Gastroesophageal sphincter (tissue), 4 donors: ENCODE data around the gene AXDND1. TPM values are rescaled to one million over a fixed set of nuclear protein-coding genes. Genes with fewer than 3 reads are reported as not detected.
A peak's percentile ranks its signal among the peaks of the same experiment; 100 is the strongest.

Source experiments
- ATAC-seq: fragments of 150-250 bp; one replicate; pipeline ENCODE4 v1.9.1; 2016; ENCODE audit warnings: mild to moderate bottlenecking, moderate library complexity
- H3K27ac ChIP-seq, 4 donors: fragments of 200-600 bp; sonication (generic) in 3 of 4; 1 replicate in 3 of 4; 2 replicates in 1 of 4; pipeline ENCODE4 v1.5.1; 2016 to 2019
- H3K27me3 ChIP-seq: fragments of 200-600 bp; sonication (generic); one replicate; pipeline ENCODE4 v1.5.1; 2019
- H3K36me3 ChIP-seq, 2 donors: fragments of 200-600 bp; sonication (generic); one replicate each; pipeline ENCODE4 v1.5.1; 2019; ENCODE audit warnings: control low read depth in 1 of 2
- H3K4me1 ChIP-seq, 3 donors: fragments of 200-600 bp; sonication (generic); 1 replicate in 2 of 3; 2 replicates in 1 of 3; pipeline ENCODE4 v1.5.1; 2016 to 2019; ENCODE audit warnings: control low read depth in 2 of 3
- H3K4me3 ChIP-seq, 2 donors: fragments of 200-600 bp; sonication (generic); one replicate each; pipeline ENCODE4 v1.5.1; 2019; ENCODE audit warnings: mild to moderate bottlenecking in 1 of 2, moderate library complexity in 1 of 2
- H3K9me3 ChIP-seq, 3 donors: fragments of 200-600 bp; sonication (generic); one replicate each; pipeline ENCODE4 v1.5.1; 2017 to 2019; ENCODE audit warnings: control low read depth in 2 of 3
- CTCF ChIP-seq, 4 experiments: fragments of 200-600 bp in 2 of 4; fragments of 450-650 bp in 2 of 4; sonication (generic) in 1 of 4; IDR thresholded peaks; one replicate each; pipeline ENCODE4 v1.5.1; 2017 to 2019; ENCODE audit warnings: antibody characterized with exemption in 4 of 4, mild to moderate bottlenecking in 2 of 4, moderate library complexity in 2 of 4
- EP300 ChIP-seq: sonication (generic); formaldehyde crosslinking; IDR thresholded peaks from one replicate; pipeline ENCODE4 v1.6.1; 2017; ENCODE audit warnings: antibody characterized with exemption, mild to moderate bottlenecking
- POLR2A ChIP-seq, 2 donors: fragments of 450-650 bp; IDR thresholded peaks; one replicate each; pipeline ENCODE4 v1.6.1; 2017; ENCODE audit warnings: antibody characterized with exemption in 2 of 2, mild to moderate bottlenecking in 2 of 2, moderate library complexity in 1 of 2
- POLR2AphosphoS5 ChIP-seq: sonication (generic); formaldehyde crosslinking; IDR thresholded peaks from one replicate; pipeline ENCODE4 v1.6.1; 2017; ENCODE audit warnings: antibody characterized with exemption
- WGBS, 2 donors: methylation state at CpG; one replicate each; pipeline ENCODE4 v1.1.5; 2018; ENCODE audit warnings: low coverage in 1 of 2; 5-methylcytosine and 5-hydroxymethylcytosine counted together
- total RNA-seq, 4 donors: library from RNA; depleted of rRNA; stranded (reverse); fragments of >200 nt; gene quantifications; one replicate each; pipeline ENCODE4 v1.1.0, GENCODE V29; 2016

AXDND1 gene
- total RNA-seq, 4 donors from 2014 or later = 0.13 to 1.2 TPM; not detected in 2

GRCh38 chr1:179575497-179576314, 209.9 kb downstream of the AXDND1 start, which contains the start of gene NPHS2:
TSS of gene NPHS2 (minus strand) at chr1:179575948. CDS start at chr1:179575864, 84 bp downstream.
- H3K36me3 ChIP-seq = no peaks in the 10 kb centered on the region
- TF ChIP-seq POLR2AphosphoS5 (no peak), POLR2A (IDR thresholded peaks at IDR 0.05) (no peak), CTCF (IDR thresholded peaks at IDR 0.05) (no peak), EP300 (no peak)
- H3K27ac ChIP-seq = no peak within 1 kb of the TSS
- H3K9me3 ChIP-seq = no peaks in the 10 kb centered on the region
- 11 to 15% methylated on average over 4 to 5 of the region's 77 CpGs for WGBS, 2 donors
- ATAC-seq = no peak
- H3K4me1 ChIP-seq = peaks cover 0 to 10% (median 5%) of the 10 kb centered on the region in 3 donors
- peaks cover 80% of the 10 kb centered on the region for H3K27me3 ChIP-seq
- H3K4me3 ChIP-seq = peak within 1 kb of the TSS in 1 of 2 donors; percentile 25

- peaks cover 81% of the 10 kb centered on the region for H3K27me3 ChIP-seq
- 18 to 20% methylated on average over 5 of the region's 5 CpGs for WGBS, 2 donors
- H3K4me3 ChIP-seq = no peak overlapping the region
- H3K9me3 ChIP-seq = no peaks in the 10 kb centered on the region
- H3K4me1 ChIP-seq = peaks cover 0 to 10% (median 5%) of the 10 kb centered on the region in 3 donors
- no peak for ATAC-seq
- TF ChIP-seq CTCF (IDR thresholded peaks at IDR 0.05) = no peak
- TF ChIP-seq POLR2A (IDR thresholded peaks at IDR 0.05) = no peak
- no peak for TF ChIP-seq POLR2AphosphoS5
- TF ChIP-seq EP300 = no peak
- H3K27ac ChIP-seq = no peak overlapping the region
- no peaks in the 10 kb centered on the region for H3K36me3 ChIP-seq
These were observed 210.7 kb downstream of the AXDND1 start for GRCh38 chr1:179576509-179576908.

- 84 to 86% methylated on average over 5 of the region's 5 CpGs for WGBS, 2 donors
- no peaks in the 10 kb centered on the region for H3K9me3 ChIP-seq
- no peak for ATAC-seq
- H3K4me3 ChIP-seq = no peak overlapping the region
- peaks cover 32% of the 10 kb centered on the region for H3K27me3 ChIP-seq
- peaks cover 0 to 15% (median 0%) of the 10 kb centered on the region in 3 donors for H3K4me1 ChIP-seq
- H3K36me3 ChIP-seq = no peaks in the 10 kb centered on the region
- H3K27ac ChIP-seq = no peak overlapping the region
- no peak for TF ChIP-seq POLR2AphosphoS5
- no peak for TF ChIP-seq CTCF (IDR thresholded peaks at IDR 0.05)
- no peak for TF ChIP-seq POLR2A (IDR thresholded peaks at IDR 0.05)
- TF ChIP-seq EP300 = no peak
These were observed 218.1 kb downstream of the AXDND1 start for GRCh38 chr1:179583771-179584320.

- ATAC-seq = peak; percentile 70
These were observed 220.5 kb downstream of the AXDND1 start for GRCh38 chr1:179586107-179586823.

More at GRCh38 chr1:179586107-179586823, 220.5 kb downstream of the AXDND1 start:
- Histone ChIP-seq H3K9me3 (no peaks in the 10 kb centered on the region), H3K27me3 (peaks cover 25% of the 10 kb centered on the region), H3K4me3 (peak overlapping the region; percentile 7 to 56), H3K27ac (peak overlapping the region in 3 of 4 donors; percentile 66 to 82 (median 81)), H3K4me1 (peaks cover 0 to 15% (median 0%) of the 10 kb centered on the region in 3 donors), H3K36me3 (no peaks in the 10 kb centered on the region)
- 1% methylated on average over 14 of the region's 60 CpGs; no CpG with 5 or more reads in 1 of the 2 donors for WGBS, 2 donors
- TF ChIP-seq EP300 = no peak
- peak in 3 of 4 experiments; percentile 34 to 79 (median 39) for TF ChIP-seq CTCF (IDR thresholded peaks at IDR 0.05)
- peak; percentile 7 to 29 for TF ChIP-seq POLR2A (IDR thresholded peaks at IDR 0.05)
- no peak for TF ChIP-seq POLR2AphosphoS5
